Vagina (tissue), 2 donors: ENCODE results near the gene DPYD.

Experiments
- CTCF ChIP-seq, 3 experiments: fragments of 450-650 bp in 2 of 3; fragments of 200-600 bp in 1 of 3; sonication (generic) in 1 of 3; IDR thresholded peaks; one replicate each; pipeline ENCODE4 v1.5.1; 2017 to 2019; ENCODE audit warnings: antibody characterized with exemption in 3 of 3, mild to moderate bottlenecking in 2 of 3, moderate library complexity in 2 of 3
- POLR2A ChIP-seq, 2 donors: fragments of 450-650 bp; IDR thresholded peaks; one replicate each; pipeline ENCODE4 v1.6.1; 2017; ENCODE audit warnings: antibody characterized with exemption in 2 of 2, mild to moderate bottlenecking in 2 of 2, moderate library complexity in 2 of 2
- POLR2AphosphoS5 ChIP-seq, 2 donors: sonication (generic); formaldehyde crosslinking; IDR thresholded peaks; one replicate each; pipeline ENCODE4 v1.9.0; 2017; ENCODE audit warnings: antibody characterized with exemption in 2 of 2, mild to moderate bottlenecking in 2 of 2, low read depth in 1 of 2; ENCODE audit not compliant: insufficient read depth in 1 of 2

DNA sequence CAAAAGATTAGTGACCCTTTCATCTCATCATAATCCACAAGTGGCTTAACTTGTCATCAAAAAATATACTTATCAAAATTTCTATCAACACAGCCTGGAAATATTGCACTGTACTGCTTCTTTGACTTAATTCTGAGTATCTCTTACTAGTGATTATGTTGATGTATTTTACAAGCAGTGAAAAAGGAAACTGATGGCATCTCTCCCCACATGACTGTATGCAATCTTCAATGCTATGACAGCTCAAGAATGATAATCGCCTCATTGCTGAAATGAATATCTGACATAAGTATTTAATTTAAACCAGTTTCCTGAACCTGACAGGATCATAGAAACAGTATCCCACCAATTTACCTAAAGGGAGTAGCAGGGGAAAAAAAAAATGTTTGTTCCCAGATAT is 79.5 kb downstream of the DPYD start:
- no peak for TF ChIP-seq CTCF (IDR thresholded peaks at IDR 0.05)
- no peak for TF ChIP-seq POLR2A (IDR thresholded peaks at IDR 0.05)
- TF ChIP-seq POLR2AphosphoS5 (IDR thresholded peaks at IDR 0.05; ENCODE audit: insufficient read depth in 1 of 2, low read depth in 1 of 2): no peak
